Measurements from ENCODE around the gene CTTNBP2. TPM values are rescaled to one million over a fixed set of nuclear protein-coding genes. Genes with fewer than 3 reads are reported as not detected.

CTTNBP2 gene
- total and polyA plus RNA-seq, 2 of the 13 experiments (the other 11 are each of a cell fraction or from before 2014, with no cell fraction given): not detected

- FAIRE-seq: no peak
- Histone ChIP-seq H3K9ac (ENCODE audit: insufficient read depth, low read depth, low read length) (no peak overlapping the region), H3K27ac (ENCODE audit: extremely low read length, insufficient read depth, low read length) (no peak overlapping the region), H3K9me3 (ENCODE audit: low read length) (no peaks in the 10 kb centered on the region), H3K36me3 (replicated peaks in 1 of 2; ENCODE audit: control insufficient read depth in 1 of 2, insufficient read depth in 2 of 2, low read length in 2 of 2) (no peaks in the 10 kb centered on the region), H3K27me3 (ENCODE audit: control insufficient read depth in 1 of 2, insufficient read depth in 2 of 2, low read length in 2 of 2) (peaks cover 4 to 23% of the 10 kb centered on the region in 2 experiments), H3K4me1 (ENCODE audit: insufficient read depth, low read length) (peaks cover 5% of the 10 kb centered on the region; the same call in 1 of the 2 replicates), H4K20me1 (ENCODE audit: insufficient read depth, low read length) (no peaks in the 10 kb centered on the region), H3K4me2 (ENCODE audit: low read depth, low read length) (no peak overlapping the region), H2AFZ (ENCODE audit: low read length) (no peak overlapping the region), H3K79me2 (ENCODE audit: insufficient read depth, low read length) (no peaks in the 10 kb centered on the region), H3K4me3 (replicated peaks in 1 of 3; ENCODE audit: insufficient read depth in 1 of 3, low read depth in 2 of 3, low read length in 3 of 3) (no peak overlapping the region)
- intact Hi-C loops (cut with micrococcal nuclease; ENCODE audit: unreplicated experiment): no loop called here
- TF ChIP-seq MBD4 (IDR thresholded peaks at IDR 0.05; ENCODE audit: borderline replicate concordance, low read length) (no peak), FUBP1 (CRISPR knock-in tag; IDR thresholded peaks at IDR 0.05; ENCODE audit: borderline replicate concordance) (no peak), TCF7 (IDR thresholded peaks at IDR 0.05; ENCODE audit: low read depth) (no peak), SNAPC2 (CRISPR knock-in tag; IDR thresholded peaks at IDR 0.05) (no peak), ZC3H13 (CRISPR knock-in tag; IDR thresholded peaks at IDR 0.05) (no peak), DBP (CRISPR knock-in tag; IDR thresholded peaks at IDR 0.05; ENCODE audit: not compliant biosample characterization) (no peak), ISL2 (CRISPR knock-in tag; IDR thresholded peaks at IDR 0.05) (no peak), MED8 (CRISPR knock-in tag; IDR thresholded peaks at IDR 0.05; ENCODE audit: insufficient replicate concordance) (no peak), SOX5 (CRISPR knock-in tag; IDR thresholded peaks at IDR 0.05; ENCODE audit: borderline replicate concordance) (no peak), ZNF574 (CRISPR knock-in tag; IDR thresholded peaks at IDR 0.05) (no peak), ZNF441 (CRISPR knock-in tag; IDR thresholded peaks at IDR 0.05; ENCODE audit: borderline replicate concordance) (no peak), MIXL1 (CRISPR knock-in tag; IDR thresholded peaks at IDR 0.05) (no peak), ATRX (CRISPR knock-in tag; IDR thresholded peaks at IDR 0.05; ENCODE audit: borderline replicate concordance) (no peak), KAT2B (IDR thresholded peaks at IDR 0.05; ENCODE audit: borderline replicate concordance, low read depth, low read length) (no peak)
- WGBS (ENCODE audit: low lambda C conversion rate): 0% methylated on average over 1 of the region's 1 CpG
- ChIA-PET POLR2A (no interaction called here), CTCF (ENCODE audit: low intra/inter-chr PET ratio, low total read pairs) (no interaction called here)
- in situ Hi-C loops (cut with HindIII; ENCODE audit: extremely low pct_ligation_motif_present, low pct_unique_long_range_greater_than_20kb): no loop called here
- no peak for DNase-seq (ENCODE audit: low spot score)
- no TSS peak for BruUV-seq (replicated peaks)
- no peak for ATAC-seq
Measured at GRCh38 chr7:117876761-117877160, 3.5 kb upstream of the CTTNBP2 start.

Measured in HepG2 (cell line).